Breast epithelium (tissue), 4 donors: ENCODE data around the gene ITGA3. TPM values are rescaled to one million over a fixed set of nuclear protein-coding genes. Genes with fewer than 3 reads are reported as not detected.
A peak's percentile ranks its signal among the peaks of the same experiment; 100 is the strongest.

Source experiments
- DNase-seq, 2 donors: peaks; one replicate each; pipeline ENCODE4 v3.0.0-alpha.2; 2019; ENCODE audit warnings: low spot score in 2 of 2
- H3K27ac ChIP-seq, 2 donors: fragments of 200-600 bp; sonication (generic) in 1 of 2; one replicate each; pipeline ENCODE4 v1.5.1; 2016 to 2019; ENCODE audit warnings: mild to moderate bottlenecking in 1 of 2
- H3K27me3 ChIP-seq, 2 donors: fragments of 200-600 bp; sonication (generic) in 1 of 2; one replicate each; pipeline versions ENCODE4 v1.5.1 to v1.6.0; 2017 to 2019; ENCODE audit warnings: control low read depth in 1 of 2, mild to moderate bottlenecking in 1 of 2
- H3K36me3 ChIP-seq: fragments of 200-600 bp; one replicate; pipeline ENCODE4 v1.5.1; 2019
- H3K4me1 ChIP-seq, 2 donors: fragments of 200-600 bp; sonication (generic); one replicate each; pipeline ENCODE4 v1.5.1; 2016 to 2019; ENCODE audit warnings: control low read depth in 1 of 2
- H3K4me3 ChIP-seq, 3 donors: fragments of 200-600 bp; sonication (generic); 1 replicate in 2 of 3; 2 replicates in 1 of 3; pipeline ENCODE4 v1.5.1; 2016 to 2019; ENCODE audit warnings: mild to moderate bottlenecking in 3 of 3, moderate library complexity in 2 of 3
- H3K9me3 ChIP-seq, 2 donors: fragments of 200-600 bp; sonication (generic) in 1 of 2; one replicate each; pipeline ENCODE4 v1.5.1; 2016 to 2019; ENCODE audit warnings: control low read depth in 1 of 2
- CTCF ChIP-seq, 3 donors: fragments of 450-650 bp; IDR thresholded peaks; one replicate each; pipeline ENCODE4 v1.5.1; 2016 to 2017; ENCODE audit warnings: antibody characterized with exemption in 3 of 3, mild to moderate bottlenecking in 3 of 3, moderate library complexity in 3 of 3
- POLR2A ChIP-seq: fragments of 450-650 bp; IDR thresholded peaks from one replicate; pipeline ENCODE4 v1.6.1; 2016; ENCODE audit warnings: antibody characterized with exemption, mild to moderate bottlenecking, moderate library complexity
- POLR2AphosphoS5 ChIP-seq, 3 donors: sonication (generic); formaldehyde crosslinking; IDR thresholded peaks; one replicate each; pipeline ENCODE4 v1.6.1; 2017; ENCODE audit warnings: antibody characterized with exemption in 3 of 3
- intact Hi-C: fragments of 100-400 bp; cut with DNase I; formaldehyde crosslinking; loops from one replicate; pipeline ENCODE4 v1.15.1; 2023; ENCODE audit warnings: low total_unique reads
- total RNA-seq, 3 donors: library from RNA; depleted of rRNA; stranded (reverse); fragments of >200 nt; gene quantifications; one replicate each; pipeline ENCODE4 v1.1.0, GENCODE V29; 2016

The ITGA3 gene
- total RNA-seq, 3 donors from 2014 or later, result 10.6 to 67.6 (median 48.5) TPM

- Histone ChIP-seq H3K4me1 (peaks cover 7 to 10% of the 10 kb centered on the region in 2 donors), H3K27me3 (no peaks in the 10 kb centered on the region), H3K27ac (no peak overlapping the region), H3K4me3 (no peak overlapping the region), H3K36me3 (no peaks in the 10 kb centered on the region), H3K9me3 (no peaks in the 10 kb centered on the region)
- TF ChIP-seq POLR2AphosphoS5 (IDR thresholded peaks at IDR 0.05) (no peak), POLR2A (no peak), CTCF (IDR thresholded peaks at IDR 0.05) (no peak)
- intact Hi-C loops, result no loop called here
- no peak for DNase-seq
Measured at GRCh38 chr17:50114401-50114800, 58.5 kb downstream of the ITGA3 start.

DNA sequence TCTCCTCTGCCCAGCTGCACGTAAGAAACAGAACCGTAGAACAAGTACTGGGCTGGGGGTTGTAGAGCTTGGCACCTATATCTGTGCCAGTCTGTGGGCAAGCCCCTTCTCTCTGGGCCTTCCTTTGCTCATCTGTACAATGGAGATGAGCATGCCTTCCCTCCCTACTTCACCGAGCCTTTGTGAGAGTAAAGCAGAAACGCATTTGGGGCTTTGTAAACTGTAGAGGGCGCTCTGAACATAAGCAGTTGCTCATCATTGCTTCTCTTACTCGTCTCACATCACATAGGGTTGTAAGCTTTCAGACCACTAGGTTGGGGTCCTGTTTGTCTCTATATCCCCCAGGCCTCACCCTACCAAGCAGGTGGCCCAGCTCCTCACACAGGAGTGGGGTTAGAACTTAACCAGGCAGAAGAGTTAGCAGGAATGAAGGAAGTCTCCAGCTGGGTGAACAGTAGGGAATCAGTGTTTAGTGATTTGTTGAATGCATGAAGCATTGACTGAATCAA, 59.0 kb downstream of the ITGA3 start:
- no peak for DNase-seq
- Histone ChIP-seq H3K4me3 (no peak overlapping the region), H3K27ac (no peak overlapping the region), H3K4me1 (peaks cover 7 to 10% of the 10 kb centered on the region in 2 donors), H3K36me3 (no peaks in the 10 kb centered on the region), H3K27me3 (no peaks in the 10 kb centered on the region), H3K9me3 (no peaks in the 10 kb centered on the region)
- TF ChIP-seq POLR2AphosphoS5 (IDR thresholded peaks at IDR 0.05), result no peak
- intact Hi-C loops, result no loop called here

- no peak overlapping the region for H3K27ac ChIP-seq
- no peaks in the 10 kb centered on the region for H3K36me3 ChIP-seq
- no peak for TF ChIP-seq POLR2AphosphoS5 (IDR thresholded peaks at IDR 0.05)
- TF ChIP-seq POLR2A, result no peak
- TF ChIP-seq CTCF (IDR thresholded peaks at IDR 0.05), result no peak
- DNase-seq, result no peak
- H3K9me3 ChIP-seq, result no peaks in the 10 kb centered on the region
- peaks cover 7 to 10% of the 10 kb centered on the region in 2 donors for H3K4me1 ChIP-seq
- no peak overlapping the region for H3K4me3 ChIP-seq
- intact Hi-C loops, result no loop called here
- H3K27me3 ChIP-seq, result no peaks in the 10 kb centered on the region
Measured at GRCh38 chr17:50115756-50116155, 59.8 kb downstream of the ITGA3 start.

DNA sequence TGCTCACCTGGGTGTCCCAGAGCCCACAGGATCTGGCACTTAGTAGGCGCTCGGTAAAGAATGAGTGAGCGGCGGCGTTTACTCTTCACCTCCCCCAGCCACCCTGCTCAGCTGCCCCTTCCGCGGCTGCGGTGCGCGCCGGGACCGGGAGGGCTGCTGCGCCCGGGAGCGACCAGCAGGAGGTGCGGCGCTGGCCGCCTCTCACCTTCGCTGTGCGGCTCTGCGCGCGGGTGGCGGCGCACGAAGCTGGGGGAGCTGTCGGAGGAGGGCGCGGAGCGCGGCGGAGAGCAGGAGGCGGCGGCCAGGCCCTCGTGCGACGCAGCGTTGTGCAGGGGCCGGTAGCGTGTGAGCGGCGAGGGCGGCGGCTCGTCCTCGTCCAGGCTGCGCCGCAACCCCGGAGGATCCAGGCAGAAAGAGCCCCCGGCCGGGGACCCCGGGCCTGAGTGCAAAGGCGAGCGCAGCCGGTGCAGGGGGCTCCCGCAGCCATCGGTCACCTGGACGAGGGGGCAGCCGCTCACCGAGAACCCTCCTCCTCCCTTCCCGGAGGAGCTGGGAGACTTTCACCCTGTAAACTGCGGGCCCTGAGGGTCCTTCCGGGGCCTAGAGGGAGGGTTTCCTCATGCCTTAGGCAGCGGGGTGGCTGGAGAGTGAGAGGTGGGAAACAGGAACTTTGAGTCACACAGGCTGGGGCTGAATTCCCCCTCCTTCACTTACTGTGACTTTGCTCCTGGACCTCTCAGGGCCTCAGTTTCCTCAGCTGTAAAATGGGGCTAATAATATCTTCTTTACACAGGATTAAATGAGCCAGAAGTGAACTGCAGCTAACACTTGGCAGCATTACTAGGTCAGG, 61.5 kb downstream of the ITGA3 start:
- DNase-seq, result peak in 1 of 2 donors; percentile 72
- no peak for TF ChIP-seq POLR2AphosphoS5 (IDR thresholded peaks at IDR 0.05)
- no peak for TF ChIP-seq POLR2A
- peak; percentile 39 to 75 (median 54) for TF ChIP-seq CTCF (IDR thresholded peaks at IDR 0.05)
- no peaks in the 10 kb centered on the region for H3K36me3 ChIP-seq
- peaks cover 0 to 7% of the 10 kb centered on the region in 2 donors for H3K4me1 ChIP-seq
- no peaks in the 10 kb centered on the region for H3K27me3 ChIP-seq
- peak overlapping the region in 2 of 3 donors; percentile 26 to 53 for H3K4me3 ChIP-seq
- intact Hi-C loops, result no loop called here
- no peaks in the 10 kb centered on the region for H3K9me3 ChIP-seq
- H3K27ac ChIP-seq, result no peak overlapping the region

GRCh38 chr17:50118076-50118827, 62.3 kb downstream of the ITGA3 start:
- DNase-seq, result peak in 1 of 2 donors; percentile 85
- H3K27me3 ChIP-seq, result no peaks in the 10 kb centered on the region
- H3K9me3 ChIP-seq, result no peaks in the 10 kb centered on the region
- intact Hi-C loops, result no loop called here
- no peaks in the 10 kb centered on the region for H3K36me3 ChIP-seq
- no peak overlapping the region for H3K27ac ChIP-seq
- TF ChIP-seq POLR2AphosphoS5 (IDR thresholded peaks at IDR 0.05), result no peak
- TF ChIP-seq POLR2A, result no peak
- TF ChIP-seq CTCF (IDR thresholded peaks at IDR 0.05), result no peak
- no peak overlapping the region for H3K4me3 ChIP-seq
- peaks cover 0 to 7% of the 10 kb centered on the region in 2 donors for H3K4me1 ChIP-seq
